ENCODE measurements around the gene CRACR2A.

Gene CRACR2A

DNA sequence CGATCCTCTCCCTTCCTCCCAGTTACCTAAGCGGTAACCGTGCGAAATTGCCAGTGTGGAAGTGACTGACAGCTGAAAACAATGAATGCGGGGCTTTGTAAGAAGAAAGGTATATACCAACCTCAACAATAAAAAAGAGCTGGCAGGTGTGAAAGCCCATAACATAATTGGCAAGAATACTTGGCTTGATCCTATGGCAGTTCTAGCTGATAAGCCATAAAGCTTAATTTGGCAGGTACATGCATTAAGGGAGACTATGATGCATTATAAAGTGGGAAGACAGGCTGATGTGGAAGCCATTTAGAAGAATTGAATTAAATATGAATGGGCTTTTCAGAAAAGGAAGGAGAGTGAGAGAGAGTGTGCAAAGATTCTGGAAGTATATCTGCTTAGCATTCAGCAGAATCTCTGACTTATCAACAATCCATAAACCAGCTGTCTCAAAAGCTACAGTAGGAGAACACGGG is 71.3 kb downstream of the CRACR2A start:
- DNase-seq (ENCODE audit: low read depth, low spot score): no peak
- TF ChIP-seq, protein P1, sequence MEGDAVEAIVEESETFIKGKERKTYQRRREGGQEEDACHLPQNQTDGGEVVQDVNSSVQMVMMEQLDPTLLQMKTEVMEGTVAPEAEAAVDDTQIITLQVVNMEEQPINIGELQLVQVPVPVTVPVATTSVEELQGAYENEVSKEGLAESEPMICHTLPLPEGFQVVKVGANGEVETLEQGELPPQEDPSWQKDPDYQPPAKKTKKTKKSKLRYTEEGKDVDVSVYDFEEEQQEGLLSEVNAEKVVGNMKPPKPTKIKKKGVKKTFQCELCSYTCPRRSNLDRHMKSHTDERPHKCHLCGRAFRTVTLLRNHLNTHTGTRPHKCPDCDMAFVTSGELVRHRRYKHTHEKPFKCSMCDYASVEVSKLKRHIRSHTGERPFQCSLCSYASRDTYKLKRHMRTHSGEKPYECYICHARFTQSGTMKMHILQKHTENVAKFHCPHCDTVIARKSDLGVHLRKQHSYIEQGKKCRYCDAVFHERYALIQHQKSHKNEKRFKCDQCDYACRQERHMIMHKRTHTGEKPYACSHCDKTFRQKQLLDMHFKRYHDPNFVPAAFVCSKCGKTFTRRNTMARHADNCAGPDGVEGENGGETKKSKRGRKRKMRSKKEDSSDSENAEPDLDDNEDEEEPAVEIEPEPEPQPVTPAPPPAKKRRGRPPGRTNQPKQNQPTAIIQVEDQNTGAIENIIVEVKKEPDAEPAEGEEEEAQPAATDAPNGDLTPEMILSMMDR (IDR thresholded peaks at IDR 0.05; ENCODE audit: low read depth, low read length): no peak
- no peak overlapping the region for H3K4me3 ChIP-seq (ENCODE audit: low read depth, low read length)
- in situ Hi-C loops (cut with HindIII; ENCODE audit: low sequenced_read_pairs): no loop called here

DNA sequence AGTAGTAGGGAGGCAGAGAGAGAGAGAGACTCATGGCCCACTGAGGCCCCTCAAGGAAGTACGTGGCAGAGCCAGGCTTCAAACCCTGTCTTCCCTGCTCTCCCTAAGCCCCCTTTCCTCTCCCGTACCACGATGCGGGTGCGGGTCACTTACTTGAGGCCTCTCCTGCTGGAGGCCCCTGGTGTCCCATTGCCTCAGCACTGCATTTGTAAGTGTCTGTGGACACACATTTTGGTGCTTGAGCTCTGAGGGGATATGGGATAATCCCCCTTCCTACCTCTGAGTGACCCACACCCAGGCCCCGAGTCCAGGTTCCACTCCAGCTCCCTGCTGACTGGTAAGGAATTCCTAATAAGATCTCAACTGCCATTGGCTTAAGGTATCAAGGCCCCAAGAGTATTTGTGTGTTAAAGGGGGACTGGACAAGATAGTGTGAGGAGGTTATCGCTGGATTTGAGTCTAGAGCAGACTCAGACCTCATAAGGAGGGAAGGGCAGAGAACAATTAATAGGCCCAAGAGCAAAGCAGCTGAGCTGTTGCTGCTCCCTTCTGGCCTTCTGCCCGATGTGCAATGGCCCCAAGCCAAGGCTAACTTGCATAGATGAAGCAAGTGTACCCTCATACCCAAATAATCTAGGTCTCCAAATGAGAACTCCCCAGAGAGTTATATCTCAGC is 71.9 kb downstream of the CRACR2A start:
- peak; percentile 24 for DNase-seq (ENCODE audit: low read depth, low spot score)
- no peak overlapping the region for H3K4me3 ChIP-seq (ENCODE audit: low read depth, low read length)
- in situ Hi-C loops (cut with HindIII; ENCODE audit: low sequenced_read_pairs): no loop called here
- TF ChIP-seq, protein P1 (IDR thresholded peaks at IDR 0.05; ENCODE audit: low read depth, low read length): peak; percentile 25

DNA sequence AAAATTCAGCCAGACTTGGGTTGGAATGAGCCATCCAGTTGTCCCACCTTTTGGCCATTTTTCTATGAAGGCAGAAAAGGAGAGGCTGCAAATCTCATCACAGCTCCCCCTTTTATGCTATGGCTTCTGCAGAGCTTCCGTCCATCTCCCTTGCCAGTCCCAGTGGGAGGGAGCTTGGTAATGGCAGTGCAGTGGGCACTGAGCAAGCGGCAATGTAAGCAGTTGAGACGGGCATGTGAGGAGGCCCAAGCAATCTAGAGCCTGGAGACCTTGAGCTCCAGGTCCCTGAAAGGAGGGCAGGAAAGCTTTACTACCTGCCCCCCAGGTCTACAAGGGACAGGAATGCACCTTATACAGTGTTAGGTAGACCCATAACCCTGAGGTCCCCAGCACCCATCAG is 73.1 kb downstream of the CRACR2A start:
- no peak for DNase-seq (ENCODE audit: low read depth, low spot score)
- TF ChIP-seq, protein P1 (IDR thresholded peaks at IDR 0.05; ENCODE audit: low read depth, low read length): no peak
- no peak overlapping the region for H3K4me3 ChIP-seq (ENCODE audit: low read depth, low read length)
- in situ Hi-C loops (cut with HindIII; ENCODE audit: low sequenced_read_pairs): no loop called here

DNA sequence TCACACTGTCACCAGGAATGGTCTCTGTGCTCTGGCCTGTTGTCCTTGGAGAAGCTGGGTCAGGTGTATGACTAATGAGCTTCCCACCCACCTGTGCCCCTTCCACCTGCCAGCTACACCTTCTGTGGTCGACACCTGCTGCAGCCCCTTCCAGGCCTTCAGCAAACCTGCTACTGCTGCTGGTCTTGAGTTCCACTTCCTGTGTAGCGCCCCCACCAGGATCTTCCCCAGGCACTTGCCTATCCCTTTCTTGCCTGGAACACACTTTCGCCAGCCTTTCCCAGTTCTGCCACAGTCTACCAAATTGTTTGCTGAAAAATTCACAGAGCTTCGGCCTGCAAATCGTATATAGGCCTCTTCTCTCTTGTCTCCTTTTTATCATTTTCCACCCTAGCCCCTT is 75.3 kb downstream of the CRACR2A start:
- no peak for DNase-seq (ENCODE audit: low read depth, low spot score)
- no peak overlapping the region for H3K4me3 ChIP-seq (ENCODE audit: low read depth, low read length)
- TF ChIP-seq, protein P1 (IDR thresholded peaks at IDR 0.05; ENCODE audit: low read depth, low read length): no peak
- in situ Hi-C loops (cut with HindIII; ENCODE audit: low sequenced_read_pairs): no loop called here

DNA sequence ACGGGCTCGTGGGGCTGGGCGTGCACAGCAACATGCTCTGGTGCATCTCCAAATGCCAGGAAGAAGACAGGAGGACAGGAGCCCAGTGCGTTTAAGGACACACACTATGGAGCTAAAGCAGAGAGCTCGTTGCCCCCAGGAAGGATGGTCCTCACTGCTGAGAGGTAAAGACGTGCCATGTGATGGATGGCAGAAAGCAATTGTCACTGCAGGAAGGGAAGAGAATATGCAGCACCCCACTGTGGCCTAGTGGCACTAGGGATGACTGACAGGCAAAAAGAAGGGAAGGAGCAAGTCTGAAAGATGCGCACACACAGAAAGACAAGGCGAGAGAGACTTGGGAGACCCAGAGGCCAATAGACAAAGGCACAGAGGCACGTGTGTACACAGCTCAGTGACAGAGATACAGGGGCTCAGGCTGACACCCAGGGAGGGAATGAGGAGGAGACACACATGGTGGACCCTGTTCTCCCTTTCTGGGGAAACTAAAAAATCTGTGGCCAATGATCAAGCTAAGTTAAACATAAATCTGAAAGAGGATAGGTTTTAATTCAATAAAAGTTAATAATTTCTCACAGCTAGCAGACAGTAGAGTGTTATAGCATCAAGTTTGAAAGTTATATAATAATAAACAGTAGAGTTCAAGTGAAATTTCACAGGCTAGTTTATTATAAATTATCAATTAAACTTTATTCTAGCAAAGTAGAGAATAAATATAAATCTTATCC is 78.8 kb downstream of the CRACR2A start:
- TF ChIP-seq, protein P1 (IDR thresholded peaks at IDR 0.05; ENCODE audit: low read depth, low read length): no peak
- in situ Hi-C loops (cut with HindIII; ENCODE audit: low sequenced_read_pairs): no loop called here
- DNase-seq (ENCODE audit: low read depth, low spot score): no peak
- H3K4me3 ChIP-seq (ENCODE audit: low read depth, low read length): no peak overlapping the region

DNA sequence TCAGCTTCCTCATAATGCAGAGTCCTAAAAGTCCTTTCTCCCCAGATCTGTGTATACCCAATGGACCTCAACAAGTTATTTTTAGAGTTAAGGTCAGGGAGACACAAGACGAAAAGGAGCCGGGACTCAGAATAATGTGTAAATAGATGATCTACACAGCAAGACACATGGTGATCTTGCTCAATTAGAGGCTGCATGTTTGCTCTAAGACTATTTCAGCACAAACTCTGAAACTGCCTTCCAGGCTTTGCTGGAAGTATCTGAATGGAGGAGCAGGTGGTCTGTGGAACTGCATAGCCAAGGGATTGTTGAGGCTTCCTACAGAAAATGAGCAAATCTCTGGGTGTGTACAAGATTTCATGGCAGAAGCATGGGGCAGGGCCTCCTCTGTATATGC is 80.8 kb downstream of the CRACR2A start:
- in situ Hi-C loops (cut with HindIII; ENCODE audit: low sequenced_read_pairs): no loop called here
- TF ChIP-seq, protein P1 (IDR thresholded peaks at IDR 0.05; ENCODE audit: low read depth, low read length): no peak
- DNase-seq (ENCODE audit: low read depth, low spot score): no peak
- no peak overlapping the region for H3K4me3 ChIP-seq (ENCODE audit: low read depth, low read length)

Data from astrocyte of the spinal cord (primary cell).